HEK293 (cell line): ENCODE measurements around the gene DNAJC22.

Experiments
- CTCF ChIA-PET: fragments of 350-600 bp; formaldehyde crosslinking; extraction: SDS; loops from one replicate; lab custom pipeline; 2021; ENCODE audit warnings: antibody characterized with exemption; lab: Yijun Ruan, JAX
- POLR2A ChIA-PET: fragments of 300-600 bp; formaldehyde crosslinking; extraction: SDS; loops from one replicate; lab custom pipeline; 2020; ENCODE audit warnings: antibody characterized with exemption, inconsistent platforms; lab: Yijun Ruan, JAX
- H3K27ac ChIP-seq: fragments of 200-500 bp; sonication (Bioruptor generic); 2 replicates; pipeline ENCODE4 v1.5.1; 2014; ENCODE audit warnings: low read depth, low read length, control low read depth, inconsistent platforms; ENCODE audit errors: extremely low read depth
- H3K36me3 ChIP-seq, 2 experiments: fragments of 200-500 bp in 1 of 2; sonication (Bioruptor generic) in 1 of 2; 1 replicate in 1 of 2; 2 replicates in 1 of 2; pipeline ENCODE4 v1.5.1; 2014 to 2017; ENCODE audit warnings: inconsistent platforms in 2 of 2, low read length in 2 of 2; ENCODE audit not compliant: control insufficient read depth in 2 of 2, insufficient read depth in 1 of 2
- H3K4me1 ChIP-seq: fragments of 200-500 bp; sonication (Bioruptor generic); 2 replicates; pipeline ENCODE4 v1.5.1; 2014; ENCODE audit warnings: mild to moderate bottlenecking, low read length, inconsistent platforms; ENCODE audit not compliant: control insufficient read depth, insufficient read depth
- H3K4me3 ChIP-seq: 2 replicates; pipeline ENCODE4 v1.5.1; 2011; ENCODE audit warnings: low read depth, mild to moderate bottlenecking, control low read depth, low read length, moderate library complexity
- H3K9me3 ChIP-seq: fragments of 200-500 bp; sonication (Bioruptor generic); 2 replicates; pipeline ENCODE4 v1.5.1; 2014; ENCODE audit warnings: low read depth, low read length, inconsistent platforms; ENCODE audit not compliant: control insufficient read depth, insufficient read depth
- GFI1B ChIP-seq: fragments of 450-650 bp; formaldehyde crosslinking; IDR thresholded peaks from 2 replicates; pipeline ENCODE4 v1.5.1; 2016; ENCODE audit warnings: missing biosample characterization, missing genetic modification characterization
- GLI2 ChIP-seq: fragments of 450-650 bp; formaldehyde crosslinking; IDR thresholded peaks from 2 replicates; pipeline ENCODE4; 2017; ENCODE audit warnings: missing biosample characterization, missing genetic modification characterization, low read depth, borderline replicate concordance
- HOXA7 ChIP-seq: sonication (generic); formaldehyde crosslinking; IDR thresholded peaks from 2 replicates; pipeline ENCODE4 v1.8.1; 2022; ENCODE audit warnings: missing genetic modification reagents, borderline replicate concordance
- HOXD13 ChIP-seq: sonication (generic); formaldehyde crosslinking; IDR thresholded peaks from 2 replicates; pipeline ENCODE4 v1.8.0; 2022; ENCODE audit warnings: missing genetic modification reagents, borderline replicate concordance
- OVOL3 ChIP-seq: fragments of 450-650 bp; formaldehyde crosslinking; IDR thresholded peaks from 2 replicates; pipeline ENCODE4 v1.5.1; 2016; ENCODE audit warnings: missing biosample characterization, missing genetic modification characterization
- PRDM1 ChIP-seq: fragments of 450-650 bp; formaldehyde crosslinking; IDR thresholded peaks from 2 replicates; pipeline ENCODE4; 2016; ENCODE audit warnings: missing biosample characterization, missing genetic modification characterization
- ZNF248 ChIP-seq: fragments of 450-650 bp; formaldehyde crosslinking; IDR thresholded peaks from 2 replicates; pipeline ENCODE4 v1.5.1; 2017; ENCODE audit warnings: missing biosample characterization, missing genetic modification characterization
- ZNF274 ChIP-seq, 2 experiments: fragments of 200-500 bp in 1 of 2; fragments of 450-650 bp in 1 of 2; sonication (Bioruptor generic) in 1 of 2; formaldehyde crosslinking in 1 of 2; IDR thresholded peaks; 2 replicates each; pipeline versions ENCODE4 v1.5.1 to v1.6.1; 2014 to 2016; ENCODE audit warnings: borderline replicate concordance in 1 of 2, inconsistent platforms in 1 of 2, low read length in 1 of 2, missing biosample characterization in 1 of 2, missing genetic modification characterization in 1 of 2
- ZNF404 ChIP-seq: fragments of 450-650 bp; formaldehyde crosslinking; IDR thresholded peaks from 2 replicates; pipeline ENCODE4 v1.5.1; 2017; ENCODE audit warnings: missing biosample characterization, missing genetic modification characterization
- ZNF48 ChIP-seq: fragments of 450-650 bp; formaldehyde crosslinking; IDR thresholded peaks from 2 replicates; pipeline ENCODE4 v1.5.1; 2016; ENCODE audit warnings: missing biosample characterization, missing genetic modification characterization
- ZNF530 ChIP-seq: fragments of 450-650 bp; formaldehyde crosslinking; IDR thresholded peaks from 2 replicates; pipeline ENCODE4 v1.5.1; 2016; ENCODE audit warnings: low read depth, missing biosample characterization, missing genetic modification characterization
- ZNF600 ChIP-seq: fragments of 450-650 bp; formaldehyde crosslinking; IDR thresholded peaks from 2 replicates; pipeline ENCODE4 v1.5.1; 2016; ENCODE audit warnings: missing biosample characterization, missing genetic modification characterization
- ZNF623 ChIP-seq: fragments of 450-650 bp; formaldehyde crosslinking; IDR thresholded peaks from 2 replicates; pipeline ENCODE4 v1.5.1; 2016; ENCODE audit warnings: missing biosample characterization, missing genetic modification characterization
- ZNF654 ChIP-seq: fragments of 450-650 bp; formaldehyde crosslinking; IDR thresholded peaks from 2 replicates; pipeline ENCODE4 v1.5.1; 2016; ENCODE audit warnings: low read depth, missing biosample characterization, missing genetic modification characterization
- ZNF768 ChIP-seq: fragments of 450-650 bp; formaldehyde crosslinking; IDR thresholded peaks from 2 replicates; pipeline ENCODE4 v1.5.1; 2018; ENCODE audit warnings: missing biosample characterization, mild to moderate bottlenecking, missing genetic modification characterization
- TF ChIP-seq, protein P1 (sequence below): fragments of 450-650 bp; formaldehyde crosslinking; IDR thresholded peaks from 2 replicates; pipeline ENCODE4 v1.5.1; 2016; ENCODE audit warnings: missing biosample characterization, missing genetic modification characterization
- TF ChIP-seq, protein P2 (sequence below): fragments of 450-650 bp; formaldehyde crosslinking; conservative IDR thresholded peaks from 2 replicates; pipeline ENCODE4 v1.5.1; 2016; ENCODE audit warnings: low read depth, missing biosample characterization, missing genetic modification characterization
- TF ChIP-seq, protein P3 (sequence below): fragments of 450-650 bp; formaldehyde crosslinking; IDR thresholded peaks from 2 replicates; pipeline ENCODE4 v1.5.1; 2016; ENCODE audit warnings: missing biosample characterization, missing genetic modification characterization
- TF ChIP-seq, protein P4 (sequence below): fragments of 450-650 bp; formaldehyde crosslinking; IDR thresholded peaks from 2 replicates; pipeline ENCODE4 v1.5.1; 2016; ENCODE audit warnings: missing biosample characterization, missing genetic modification characterization
- TF ChIP-seq, protein P5 (sequence below): fragments of 450-650 bp; formaldehyde crosslinking; IDR thresholded peaks from 2 replicates; pipeline ENCODE4 v1.5.1; 2016; ENCODE audit warnings: missing biosample characterization, missing genetic modification characterization

DNAJC22 gene

DNA sequence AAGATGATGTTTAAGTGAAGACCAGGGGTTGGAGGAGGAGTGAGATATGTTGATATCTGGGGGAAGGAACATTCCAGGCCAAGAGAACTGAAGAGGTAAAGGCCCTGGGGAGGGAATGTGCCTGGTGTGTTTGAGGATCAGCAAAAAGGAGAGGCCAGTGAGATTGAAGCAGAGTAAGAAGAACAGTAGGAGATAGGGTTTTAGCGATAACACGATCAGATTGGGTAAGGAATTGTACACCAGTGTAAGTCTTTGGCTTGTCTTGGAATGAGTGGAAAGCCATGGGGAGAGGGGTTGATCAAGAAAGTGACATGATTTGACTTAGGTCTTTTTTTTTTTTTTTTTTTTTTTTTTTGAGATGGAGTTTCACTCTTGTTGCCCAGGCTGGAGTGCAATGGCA, 18.8 kb upstream of the DNAJC22 start:
- Histone ChIP-seq H3K36me3 (peaks cover 36 to 82% of the 10 kb centered on the region in 2 experiments), H3K4me1 (peaks cover 9% of the 10 kb centered on the region; the same call in 1 of the 2 replicates), H3K4me3 (no peak overlapping the region), H3K27ac (no peak overlapping the region), H3K9me3 (no peaks in the 10 kb centered on the region)
- no peak for TF ChIP-seq ZNF248
- TF ChIP-seq HOXD13 (CRISPR knock-in tag), result no peak
- TF ChIP-seq, protein P1, sequence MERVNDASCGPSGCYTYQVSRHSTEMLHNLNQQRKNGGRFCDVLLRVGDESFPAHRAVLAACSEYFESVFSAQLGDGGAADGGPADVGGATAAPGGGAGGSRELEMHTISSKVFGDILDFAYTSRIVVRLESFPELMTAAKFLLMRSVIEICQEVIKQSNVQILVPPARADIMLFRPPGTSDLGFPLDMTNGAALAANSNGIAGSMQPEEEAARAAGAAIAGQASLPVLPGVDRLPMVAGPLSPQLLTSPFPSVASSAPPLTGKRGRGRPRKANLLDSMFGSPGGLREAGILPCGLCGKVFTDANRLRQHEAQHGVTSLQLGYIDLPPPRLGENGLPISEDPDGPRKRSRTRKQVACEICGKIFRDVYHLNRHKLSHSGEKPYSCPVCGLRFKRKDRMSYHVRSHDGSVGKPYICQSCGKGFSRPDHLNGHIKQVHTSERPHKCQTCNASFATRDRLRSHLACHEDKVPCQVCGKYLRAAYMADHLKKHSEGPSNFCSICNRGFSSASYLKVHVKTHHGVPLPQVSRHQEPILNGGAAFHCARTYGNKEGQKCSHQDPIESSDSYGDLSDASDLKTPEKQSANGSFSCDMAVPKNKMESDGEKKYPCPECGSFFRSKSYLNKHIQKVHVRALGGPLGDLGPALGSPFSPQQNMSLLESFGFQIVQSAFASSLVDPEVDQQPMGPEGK (tag by site-specific recombination), result no peak
- TF ChIP-seq OVOL3, result no peak
- TF ChIP-seq ZNF404 (tag by site-specific recombination), result no peak
- TF ChIP-seq, protein P2, sequence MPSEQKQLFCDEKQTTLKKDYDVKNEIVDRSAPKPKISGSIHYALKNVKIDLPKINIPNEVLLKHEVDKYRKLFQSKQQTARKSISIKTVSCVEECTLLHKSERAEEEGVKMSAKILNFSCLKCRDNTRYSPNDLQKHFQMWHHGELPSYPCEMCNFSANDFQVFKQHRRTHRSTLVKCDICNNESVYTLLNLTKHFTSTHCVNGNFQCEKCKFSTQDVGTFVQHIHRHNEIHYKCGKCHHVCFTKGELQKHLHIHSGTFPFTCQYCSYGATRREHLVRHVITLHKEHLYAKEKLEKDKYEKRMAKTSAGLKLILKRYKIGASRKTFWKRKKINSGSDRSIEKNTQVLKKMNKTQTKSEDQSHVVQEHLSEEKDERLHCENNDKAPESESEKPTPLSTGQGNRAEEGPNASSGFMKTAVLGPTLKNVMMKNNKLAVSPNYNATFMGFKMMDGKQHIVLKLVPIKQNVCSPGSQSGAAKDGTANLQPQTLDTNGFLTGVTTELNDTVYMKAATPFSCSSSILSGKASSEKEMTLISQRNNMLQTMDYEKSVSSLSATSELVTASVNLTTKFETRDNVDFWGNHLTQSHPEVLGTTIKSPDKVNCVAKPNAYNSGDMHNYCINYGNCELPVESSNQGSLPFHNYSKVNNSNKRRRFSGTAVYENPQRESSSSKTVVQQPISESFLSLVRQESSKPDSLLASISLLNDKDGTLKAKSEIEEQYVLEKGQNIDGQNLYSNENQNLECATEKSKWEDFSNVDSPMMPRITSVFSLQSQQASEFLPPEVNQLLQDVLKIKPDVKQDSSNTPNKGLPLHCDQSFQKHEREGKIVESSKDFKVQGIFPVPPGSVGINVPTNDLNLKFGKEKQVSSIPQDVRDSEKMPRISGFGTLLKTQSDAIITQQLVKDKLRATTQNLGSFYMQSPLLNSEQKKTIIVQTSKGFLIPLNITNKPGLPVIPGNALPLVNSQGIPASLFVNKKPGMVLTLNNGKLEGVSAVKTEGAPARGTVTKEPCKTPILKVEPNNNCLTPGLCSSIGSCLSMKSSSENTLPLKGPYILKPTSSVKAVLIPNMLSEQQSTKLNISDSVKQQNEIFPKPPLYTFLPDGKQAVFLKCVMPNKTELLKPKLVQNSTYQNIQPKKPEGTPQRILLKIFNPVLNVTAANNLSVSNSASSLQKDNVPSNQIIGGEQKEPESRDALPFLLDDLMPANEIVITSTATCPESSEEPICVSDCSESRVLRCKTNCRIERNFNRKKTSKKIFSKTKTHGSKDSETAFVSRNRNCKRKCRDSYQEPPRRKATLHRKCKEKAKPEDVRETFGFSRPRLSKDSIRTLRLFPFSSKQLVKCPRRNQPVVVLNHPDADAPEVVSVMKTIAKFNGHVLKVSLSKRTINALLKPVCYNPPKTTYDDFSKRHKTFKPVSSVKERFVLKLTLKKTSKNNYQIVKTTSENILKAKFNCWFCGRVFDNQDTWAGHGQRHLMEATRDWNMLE (tag by site-specific recombination), result no peak
- TF ChIP-seq, protein P3, sequence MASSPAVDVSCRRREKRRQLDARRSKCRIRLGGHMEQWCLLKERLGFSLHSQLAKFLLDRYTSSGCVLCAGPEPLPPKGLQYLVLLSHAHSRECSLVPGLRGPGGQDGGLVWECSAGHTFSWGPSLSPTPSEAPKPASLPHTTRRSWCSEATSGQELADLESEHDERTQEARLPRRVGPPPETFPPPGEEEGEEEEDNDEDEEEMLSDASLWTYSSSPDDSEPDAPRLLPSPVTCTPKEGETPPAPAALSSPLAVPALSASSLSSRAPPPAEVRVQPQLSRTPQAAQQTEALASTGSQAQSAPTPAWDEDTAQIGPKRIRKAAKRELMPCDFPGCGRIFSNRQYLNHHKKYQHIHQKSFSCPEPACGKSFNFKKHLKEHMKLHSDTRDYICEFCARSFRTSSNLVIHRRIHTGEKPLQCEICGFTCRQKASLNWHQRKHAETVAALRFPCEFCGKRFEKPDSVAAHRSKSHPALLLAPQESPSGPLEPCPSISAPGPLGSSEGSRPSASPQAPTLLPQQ (tag by site-specific recombination), result no peak
- TF ChIP-seq ZNF274 (IDR thresholded peaks at IDR 0.05; ENCODE audit: low read length), result no peak
- no peak for TF ChIP-seq ZNF274 (tag by site-specific recombination; IDR thresholded peaks at IDR 0.05; ENCODE audit: borderline replicate concordance)
- no peak for TF ChIP-seq ZNF768 (tag by site-specific recombination)
- no peak for TF ChIP-seq HOXA7 (CRISPR knock-in tag)
- no peak for TF ChIP-seq ZNF623
- TF ChIP-seq GLI2 (tag by site-specific recombination), result no peak
- no peak for TF ChIP-seq ZNF654 (tag by site-specific recombination)
- TF ChIP-seq, protein P4, sequence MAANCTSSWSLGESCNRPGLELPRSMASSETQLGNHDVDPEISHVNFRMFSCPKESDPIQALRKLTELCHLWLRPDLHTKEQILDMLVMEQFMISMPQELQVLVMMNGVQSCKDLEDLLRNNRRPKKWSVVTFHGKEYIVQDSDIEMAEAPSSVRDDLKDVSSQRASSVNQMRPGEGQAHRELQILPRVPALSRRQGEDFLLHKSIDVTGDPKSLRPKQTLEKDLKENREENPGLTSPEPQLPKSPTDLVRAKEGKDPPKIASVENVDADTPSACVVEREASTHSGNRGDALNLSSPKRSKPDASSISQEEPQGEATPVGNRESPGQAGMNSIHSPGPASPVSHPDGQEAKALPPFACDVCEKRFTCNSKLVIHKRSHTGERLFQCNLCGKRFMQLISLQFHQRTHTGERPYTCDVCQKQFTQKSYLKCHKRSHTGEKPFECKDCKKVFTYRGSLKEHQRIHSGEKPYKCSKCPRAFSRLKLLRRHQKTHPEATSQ (tag by site-specific recombination), result no peak
- peak; percentile 57; the same call in 1 of the 2 replicates for TF ChIP-seq ZNF600 (tag by site-specific recombination)
- TF ChIP-seq ZNF48, result no peak
- TF ChIP-seq ZNF530 (tag by site-specific recombination), result no peak
- no peak for TF ChIP-seq GFI1B
- 0 out of 2 replicates have a peak, but pooled peaks have one; percentile 52 for TF ChIP-seq PRDM1
- TF ChIP-seq, protein P5, sequence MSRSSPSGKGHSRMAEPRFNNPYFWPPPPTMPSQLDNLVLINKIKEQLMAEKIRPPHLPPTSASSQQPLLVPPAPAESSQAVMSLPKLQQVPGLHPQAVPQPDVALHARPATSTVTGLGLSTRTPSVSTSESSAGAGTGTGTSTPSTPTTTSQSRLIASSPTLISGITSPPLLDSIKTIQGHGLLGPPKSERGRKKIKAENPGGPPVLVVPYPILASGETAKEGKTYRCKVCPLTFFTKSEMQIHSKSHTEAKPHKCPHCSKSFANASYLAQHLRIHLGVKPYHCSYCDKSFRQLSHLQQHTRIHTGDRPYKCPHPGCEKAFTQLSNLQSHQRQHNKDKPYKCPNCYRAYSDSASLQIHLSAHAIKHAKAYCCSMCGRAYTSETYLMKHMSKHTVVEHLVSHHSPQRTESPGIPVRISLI (tag by site-specific recombination), result 0 out of 2 replicates have a peak, but pooled peaks have one; percentile 19
- CTCF ChIA-PET, result interaction anchor here (0.6 to 1.0 kb wide), 3 partner anchors 9 to 31 kb away, joined by 3 to 4 read pairs (median 4); partner anchors contain the start of gene C1QL4
- POLR2A ChIA-PET, result no interaction called here
